Panc1 (cell line): ENCODE results near the gene PPBP. TPM values are rescaled to one million over a fixed set of nuclear protein-coding genes. Genes with fewer than 3 reads are reported as not detected.
A peak's percentile ranks its signal among the peaks of the same experiment; 100 is the strongest.

ENCODE experiments used
- ATAC-seq: fragments of 200-7000 bp; cut with Tn5 transposase; 2 replicates; pipeline ENCODE4 v1.9.1; 2020; ENCODE audit warnings: mild to moderate bottlenecking, moderate library complexity
- BruUV-seq: library from RNA; stranded (reverse); fragments of 400-500 nt; replicated peaks from 2 replicates; lab custom pipeline; 2021; lab: Mats Ljungman, UMichigan
- CTCF ChIA-PET: fragments of 300-600 bp; sonication (Branson Sonifier 250); formaldehyde crosslinking; loops from one replicate; lab custom pipeline; 2022; ENCODE audit warnings: antibody characterized with exemption; lab: Charles Lee
- POLR2A ChIA-PET: fragments of 300-600 bp; sonication (Branson Sonifier 250); formaldehyde crosslinking; loops from one replicate; lab custom pipeline; 2022; ENCODE audit warnings: antibody characterized with exemption; lab: Charles Lee
- DNase-seq: peaks from one replicate; pipeline ENCODE4 v3.0.0-alpha.2; 2010; ENCODE audit warnings: low read depth, low spot score
- H3K27ac ChIP-seq: 2 replicates; pipeline ENCODE4 v1.5.1; 2011; ENCODE audit warnings: mild to moderate bottlenecking, low read length, inconsistent platforms
- H3K27me3 ChIP-seq: fragments of 200-500 bp; sonication (Bioruptor generic); 2 replicates; pipeline ENCODE4 v1.6.0; 2014; ENCODE audit warnings: low read length, inconsistent platforms; ENCODE audit not compliant: control insufficient read depth, insufficient read depth
- H3K36me3 ChIP-seq: fragments of 200-500 bp; sonication (Bioruptor generic); 2 replicates; pipeline ENCODE4 v1.5.1; 2014; ENCODE audit warnings: inconsistent platforms, mild to moderate bottlenecking, low read length, moderate library complexity; ENCODE audit not compliant: control insufficient read depth, insufficient read depth
- H3K4me1 ChIP-seq: 2 replicates; pipeline ENCODE4 v1.5.1; 2011; ENCODE audit warnings: inconsistent platforms, mild to moderate bottlenecking, low read length, moderate library complexity; ENCODE audit not compliant: control insufficient read depth, insufficient read depth
- H3K4me3 ChIP-seq, 2 experiments: 2 replicates each; pipeline ENCODE4 v1.5.1; 2011 to 2012; ENCODE audit warnings: low read depth in 2 of 2, low read length in 2 of 2, mild to moderate bottlenecking in 2 of 2, inconsistent platforms in 1 of 2, moderate library complexity in 1 of 2
- H3K9me3 ChIP-seq: fragments of 200-500 bp; sonication (Bioruptor generic); 2 replicates; pipeline ENCODE4 v1.5.1; 2014; ENCODE audit warnings: low read depth, mild to moderate bottlenecking, inconsistent platforms, low read length, moderate library complexity; ENCODE audit not compliant: control insufficient read depth, insufficient read depth
- CTCF ChIP-seq: fragments of 450-650 bp; IDR thresholded peaks from 2 replicates; pipeline ENCODE4 v1.5.1; 2017; ENCODE audit warnings: mild to moderate bottlenecking
- POLR2AphosphoS5 ChIP-seq: IDR thresholded peaks from 2 replicates; pipeline ENCODE4 v1.6.1; 2012; ENCODE audit warnings: mild to moderate bottlenecking, low read depth, low read length, moderate library complexity
- REST ChIP-seq, 2 experiments: IDR thresholded peaks; 2 replicates each; pipeline ENCODE4 v1.6.1; 2011 to 2012; ENCODE audit warnings: low read depth in 2 of 2, control low read depth in 1 of 2, low read length in 1 of 2, mild to moderate bottlenecking in 1 of 2, moderate library complexity in 1 of 2; ENCODE audit not compliant: insufficient read depth in 1 of 2
- SIN3A ChIP-seq: IDR thresholded peaks from 2 replicates; pipeline ENCODE4 v1.6.1; 2012; ENCODE audit warnings: low read depth, mild to moderate bottlenecking, low read length, moderate library complexity, borderline replicate concordance; ENCODE audit not compliant: insufficient read depth
- TCF7L2 ChIP-seq: IDR thresholded peaks from 2 replicates; pipeline ENCODE4 v1.6.1; 2011; ENCODE audit warnings: mild to moderate bottlenecking, low read depth, low read length, inconsistent platforms
- in situ Hi-C: cut with HindIII; loops from 2 replicates; pipeline ENCODE4 v1.10.0; 2016; ENCODE audit warnings: low sequenced_read_pairs, low pct_unique_long_range_greater_than_20kb
- intact Hi-C: fragments of 100-400 bp; cut with micrococcal nuclease; formaldehyde crosslinking; loops from one replicate; pipeline ENCODE4 v1.10.0; 2022; ENCODE audit not compliant: unreplicated experiment
- total RNA-seq: library from RNA; stranded (reverse); gene quantifications from one replicate; pipeline ENCODE4 v1.2.1, GENCODE V29; 2021; ENCODE audit not compliant: unreplicated experiment

PPBP gene
- total RNA-seq, 1 experiment from 2014 or later: not detected

- Histone ChIP-seq H3K9me3 (no peaks in the 10 kb centered on the region), H3K4me1 (no peaks in the 10 kb centered on the region), H3K4me3 (no peak overlapping the region), H3K36me3 (no peaks in the 10 kb centered on the region), H3K27ac (no peak overlapping the region), H3K27me3 (peaks cover 3% of the 10 kb centered on the region; the same call in 1 of the 2 replicates)
- TF ChIP-seq REST (IDR thresholded peaks at IDR 0.05; ENCODE audit: insufficient read depth in 1 of 2, low read depth in 2 of 2, low read length in 1 of 2): no peak
- no peak for TF ChIP-seq CTCF
- TF ChIP-seq SIN3A: no peak
- no peak for TF ChIP-seq POLR2AphosphoS5
- TF ChIP-seq TCF7L2: no peak
- in situ Hi-C loops (no loop called here), intact Hi-C loops (no loop called here)
- ATAC-seq (no peak), DNase-seq (no peak)
- BruUV-seq: no TSS peak
- ChIA-PET CTCF (no interaction called here), POLR2A (no interaction called here)
Measured at GRCh38 chr4:73945140-73945539, 42.9 kb downstream of the PPBP start.

GRCh38 chr4:73944061-73944875, 43.7 kb downstream of the PPBP start:
- no peak for TF ChIP-seq CTCF
- no peaks in the 10 kb centered on the region for H3K36me3 ChIP-seq
- POLR2A ChIA-PET: no interaction called here
- H3K27me3 ChIP-seq: peaks cover 3% of the 10 kb centered on the region; the same call in 1 of the 2 replicates
- peak; percentile 12; the same call in 1 of the 2 replicates for ATAC-seq
- in situ Hi-C loops: no loop called here
- no peaks in the 10 kb centered on the region for H3K9me3 ChIP-seq
- H3K4me3 ChIP-seq: peak overlapping the region in 1 of 2 experiments; percentile 15; a peak in 3 of 4 replicates
- intact Hi-C loops: no loop called here
- H3K27ac ChIP-seq: no peak overlapping the region
- no TSS peak for BruUV-seq
- DNase-seq: no peak
- CTCF ChIA-PET: no interaction called here
- H3K4me1 ChIP-seq: no peaks in the 10 kb centered on the region
